HS-5 (cell line): ENCODE results near the gene CNTNAP2.

Experiments used
- DNase-seq: peaks from one replicate; pipeline ENCODE4 v3.0.0-alpha.2; 2012; ENCODE audit warnings: low read depth

Gene CNTNAP2

GRCh38 chr7:148107443-148108127 lies 1991.0 kb downstream of the CNTNAP2 start:
- DNase-seq = no peak

DNA sequence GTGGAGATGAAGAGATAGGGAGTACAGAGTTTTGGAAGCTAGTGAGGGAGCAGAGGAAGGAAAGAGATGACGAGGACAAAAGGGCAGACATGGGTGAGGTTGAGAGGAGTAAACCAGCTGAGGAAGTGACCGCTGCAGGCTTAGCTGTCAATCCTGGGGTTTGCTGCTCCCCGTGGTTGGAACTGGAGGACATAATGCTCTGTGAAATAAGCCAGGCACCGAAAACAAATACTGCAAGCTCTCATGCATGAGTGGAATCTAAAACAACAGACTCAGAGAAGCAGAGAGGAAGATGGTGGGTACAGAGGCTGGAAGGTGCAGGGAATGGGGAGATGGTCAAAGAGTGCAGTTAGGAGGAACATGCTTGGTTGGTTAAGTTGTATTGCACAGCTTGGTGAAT lies 1991.8 kb downstream of the CNTNAP2 start:
- no peak for DNase-seq

DNA sequence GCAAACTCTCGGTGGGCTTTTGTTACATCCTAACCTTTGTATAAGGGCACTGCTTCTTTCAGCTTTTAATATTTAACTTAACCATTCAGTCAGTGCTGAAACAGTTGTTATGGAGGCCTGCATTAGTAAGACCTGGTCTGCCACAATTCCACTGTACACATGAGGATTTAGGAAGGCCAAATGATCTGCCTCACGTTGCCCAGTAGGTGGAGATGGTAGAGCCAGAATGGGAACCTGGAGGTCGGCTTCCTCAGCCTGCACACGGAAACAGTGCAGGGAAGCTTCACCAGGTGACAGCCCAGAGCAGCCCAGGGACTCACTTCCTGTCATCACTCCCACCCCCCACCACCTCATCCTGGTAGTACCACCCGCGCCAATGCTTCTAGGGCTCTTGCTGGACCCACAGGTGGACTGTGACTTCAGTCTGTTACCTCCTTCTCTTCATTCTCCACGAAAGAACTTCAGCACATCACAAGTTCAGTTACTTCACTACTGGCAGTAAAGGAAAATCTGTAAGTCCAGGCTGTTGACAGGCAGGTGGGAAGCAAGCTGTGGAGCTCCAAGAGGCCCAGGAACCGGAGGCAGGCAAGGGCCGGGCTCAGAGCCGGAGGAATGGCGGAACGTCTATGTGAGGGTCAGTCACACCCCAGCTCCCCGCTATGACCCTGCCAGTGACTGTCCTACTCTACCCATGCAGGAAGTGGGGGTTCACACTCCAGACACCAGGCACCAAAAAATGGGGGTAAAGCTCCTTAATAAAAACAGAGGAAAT lies 1993.7 kb downstream of the CNTNAP2 start:
- DNase-seq = no peak

DNA sequence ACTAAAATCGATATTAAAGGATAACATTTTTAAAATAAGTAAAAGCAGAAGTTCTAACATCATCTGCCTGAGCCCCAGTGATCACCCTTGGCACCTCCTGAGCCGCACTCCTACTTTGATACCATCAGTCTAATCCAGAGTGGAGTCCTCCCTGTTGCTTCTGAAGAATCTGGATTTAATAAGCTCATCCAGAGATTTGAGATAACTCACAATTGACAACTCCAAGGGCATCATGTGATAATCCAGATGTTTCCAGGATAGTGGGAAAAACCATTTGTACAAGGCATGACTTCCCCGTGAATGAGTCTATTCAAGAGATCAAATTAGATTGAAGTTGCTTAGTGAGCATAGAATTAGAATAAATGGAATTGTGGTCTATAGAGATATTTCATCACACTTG lies 1998.2 kb downstream of the CNTNAP2 start:
- no peak for DNase-seq

DNA sequence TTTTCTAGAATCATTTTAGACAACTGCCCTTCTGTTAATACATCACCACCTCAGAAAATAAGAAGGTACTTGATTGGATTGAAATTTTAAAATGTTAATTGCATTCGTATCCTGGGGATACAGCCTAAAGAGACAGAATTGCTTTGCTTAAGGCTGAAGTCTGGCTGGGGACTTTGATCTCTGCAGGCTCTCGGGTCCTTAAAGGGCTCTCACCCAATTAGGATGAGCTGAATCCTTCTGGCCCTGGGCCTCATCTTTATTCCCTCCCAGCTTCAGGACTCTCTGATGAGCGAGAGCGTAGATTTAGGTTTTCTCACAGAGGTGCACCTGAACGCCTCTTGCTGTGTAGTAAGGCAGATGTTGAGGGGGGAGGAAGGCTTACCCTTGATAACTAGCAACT lies 1998.7 kb downstream of the CNTNAP2 start:
- no peak for DNase-seq

DNA sequence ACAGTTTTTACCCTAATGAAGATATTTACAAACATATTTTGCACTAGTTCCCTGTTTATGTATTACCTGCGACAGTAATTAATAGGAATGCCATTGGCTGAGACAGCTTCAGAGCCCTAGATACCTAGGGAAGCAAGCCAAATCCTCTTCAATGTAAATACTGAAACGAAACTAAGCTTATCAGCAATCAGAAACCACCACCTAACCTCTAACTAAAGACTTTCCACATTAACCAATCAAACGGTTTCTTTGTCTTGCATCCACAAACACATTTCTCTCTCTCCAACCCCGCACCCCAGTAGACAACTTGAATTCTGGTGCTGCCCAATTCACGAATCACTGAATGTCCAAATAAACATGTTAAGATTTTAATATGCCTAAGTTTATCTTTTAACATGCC lies 1999.6 kb downstream of the CNTNAP2 start:
- no peak for DNase-seq

DNA sequence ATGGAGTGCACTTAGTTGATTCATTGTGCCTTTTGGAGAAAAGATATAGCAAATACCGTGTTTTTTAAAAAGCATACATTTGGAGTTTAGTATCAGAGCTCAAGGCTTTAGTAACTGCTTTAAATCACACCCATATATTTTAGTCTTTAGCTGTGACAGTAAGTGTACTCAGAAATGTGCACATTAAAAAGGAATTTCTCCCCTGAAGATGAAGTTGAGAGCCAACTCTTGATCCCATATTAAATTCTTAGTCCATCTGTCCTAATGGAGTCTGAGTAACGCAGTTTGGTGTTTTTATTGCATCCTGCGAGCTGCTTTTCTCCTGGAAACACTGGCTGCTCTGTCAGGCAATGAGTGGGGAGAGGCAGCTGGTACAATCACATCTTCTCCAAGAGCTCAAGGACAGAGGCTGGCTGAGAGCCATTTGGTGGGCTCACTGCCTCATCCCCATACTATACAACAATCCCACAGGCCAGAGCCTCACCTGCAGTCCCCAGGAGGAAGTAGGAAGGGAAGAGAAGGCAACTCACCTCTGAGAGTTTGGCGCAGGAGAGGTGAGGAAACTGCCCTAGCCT lies 2000.3 kb downstream of the CNTNAP2 start:
- DNase-seq = no peak

DNA sequence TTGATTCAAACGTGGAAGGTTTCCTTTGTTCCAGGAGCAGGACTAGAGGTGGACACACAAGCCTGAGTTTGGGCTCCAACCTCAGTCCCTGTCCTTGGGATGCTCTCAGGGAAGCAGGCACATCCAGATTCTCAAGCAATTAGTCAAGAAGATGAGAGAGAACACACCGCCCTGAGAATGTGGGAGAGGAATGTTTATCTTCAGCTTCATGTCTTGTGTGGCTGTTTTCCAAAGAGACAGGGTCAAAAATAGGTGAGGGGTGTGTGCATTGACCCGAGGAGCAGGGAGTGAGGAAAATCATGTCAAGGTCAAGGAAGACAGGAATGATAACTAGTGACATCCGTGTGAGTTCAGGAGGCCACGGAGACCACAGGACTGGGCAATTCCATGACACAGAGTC lies 2001.8 kb downstream of the CNTNAP2 start:
- DNase-seq = no peak

- no peak for DNase-seq
Measured at GRCh38 chr7:148121401-148121800, 2004.8 kb downstream of the CNTNAP2 start.

DNA sequence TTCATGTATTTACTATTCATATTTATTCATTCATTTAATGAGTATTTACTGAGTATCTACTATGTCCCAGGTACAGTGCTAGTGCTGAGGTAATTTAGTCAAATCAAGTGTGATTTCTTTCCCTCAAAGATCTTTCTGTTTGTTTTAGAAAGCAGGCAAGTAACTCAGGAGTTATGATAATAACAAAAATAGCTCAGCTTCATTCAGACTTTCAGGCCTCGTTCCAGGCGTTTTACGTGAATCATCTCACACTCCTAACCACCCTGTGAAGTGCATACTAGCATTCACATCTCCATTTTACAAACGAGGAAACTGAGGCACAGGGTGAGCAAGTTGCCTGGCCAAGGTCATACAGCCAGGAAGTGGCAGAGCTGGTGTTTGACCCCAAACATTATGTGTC lies 2005.2 kb downstream of the CNTNAP2 start:
- no peak for DNase-seq

- no peak for DNase-seq
Measured at GRCh38 chr7:148124477-148124876, 2007.9 kb downstream of the CNTNAP2 start.

DNA sequence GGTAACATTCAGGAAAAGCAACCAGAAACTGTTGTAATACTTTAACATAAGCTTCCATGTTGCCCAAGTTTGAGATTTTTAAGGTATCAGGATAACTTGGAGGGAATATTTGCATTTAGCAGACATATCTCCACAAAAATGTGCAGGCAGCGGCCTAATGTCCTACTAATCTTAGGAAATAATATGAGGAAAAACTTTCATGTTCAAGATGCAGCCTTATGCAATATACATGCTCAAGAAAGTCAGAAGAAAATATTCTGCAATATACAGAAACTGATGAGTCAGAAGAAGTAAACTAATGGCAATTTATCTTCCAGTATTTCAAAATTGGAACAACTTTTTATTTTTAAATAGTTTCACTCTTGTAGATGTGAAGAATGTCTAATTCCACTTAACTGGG lies 2010.8 kb downstream of the CNTNAP2 start:
- no peak for DNase-seq

DNA sequence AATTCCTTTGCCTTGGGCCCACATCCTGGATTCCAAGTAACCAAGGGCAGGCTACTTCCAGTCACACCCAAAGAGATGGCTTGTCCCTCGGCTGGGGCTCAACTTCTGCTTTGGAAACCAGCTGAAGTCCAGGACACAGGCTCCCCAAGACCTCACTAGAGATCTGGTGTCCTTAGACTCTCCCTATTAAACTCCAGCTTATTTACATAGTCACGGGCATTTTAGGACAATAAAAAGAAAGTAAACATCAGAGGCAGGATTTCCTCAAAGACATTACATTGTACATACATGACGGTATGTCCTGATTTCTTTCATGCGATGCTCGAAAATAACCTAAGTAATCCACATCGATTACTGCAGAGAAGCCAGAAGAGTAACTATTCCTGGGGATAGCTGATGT lies 2012.4 kb downstream of the CNTNAP2 start:
- no peak for DNase-seq

DNA sequence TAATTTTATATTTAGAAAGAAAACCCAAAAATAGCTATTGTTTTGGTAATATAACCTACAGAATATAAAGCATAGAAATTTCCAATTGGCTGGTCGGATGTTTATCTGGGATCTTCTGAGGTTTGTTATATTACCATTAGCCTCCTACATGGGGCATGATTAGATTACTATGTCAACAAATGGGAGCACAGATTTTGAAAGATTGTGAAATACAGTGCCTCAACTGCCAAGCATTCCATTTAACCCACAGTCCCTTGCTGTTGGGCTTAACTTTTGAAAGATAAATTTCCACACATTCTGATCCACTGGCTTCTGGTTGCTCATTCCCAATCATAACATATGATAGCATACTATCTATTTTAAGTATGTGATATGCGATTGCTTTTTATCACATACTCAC lies 2018.5 kb downstream of the CNTNAP2 start:
- DNase-seq = no peak

GRCh38 chr7:148135997-148136396 lies 2019.4 kb downstream of the CNTNAP2 start:
- no peak for DNase-seq

GRCh38 chr7:148142660-148143248 lies 2026.2 kb downstream of the CNTNAP2 start:
- DNase-seq = no peak

- DNase-seq = no peak
Measured at GRCh38 chr7:148144827-148145226, 2028.2 kb downstream of the CNTNAP2 start.

DNA sequence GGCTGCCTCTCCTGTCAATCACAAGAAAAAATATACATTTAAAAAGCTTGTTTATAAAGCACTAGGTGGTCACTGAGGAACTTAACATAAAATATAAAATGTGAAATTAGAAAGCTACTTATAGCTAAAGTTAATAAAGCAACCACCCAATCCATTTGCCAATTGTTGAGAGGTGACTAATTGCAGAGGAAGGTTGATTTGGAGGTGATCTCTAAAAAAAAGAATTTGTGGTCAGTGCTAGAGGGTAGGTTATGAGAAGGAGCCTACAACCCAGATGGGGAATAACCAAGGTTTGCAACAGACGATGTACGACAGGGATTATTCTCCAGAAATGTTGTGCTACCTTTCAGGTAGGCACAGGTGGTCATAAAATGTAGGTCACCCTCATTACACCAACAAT lies 2029.7 kb downstream of the CNTNAP2 start:
- no peak for DNase-seq

DNA sequence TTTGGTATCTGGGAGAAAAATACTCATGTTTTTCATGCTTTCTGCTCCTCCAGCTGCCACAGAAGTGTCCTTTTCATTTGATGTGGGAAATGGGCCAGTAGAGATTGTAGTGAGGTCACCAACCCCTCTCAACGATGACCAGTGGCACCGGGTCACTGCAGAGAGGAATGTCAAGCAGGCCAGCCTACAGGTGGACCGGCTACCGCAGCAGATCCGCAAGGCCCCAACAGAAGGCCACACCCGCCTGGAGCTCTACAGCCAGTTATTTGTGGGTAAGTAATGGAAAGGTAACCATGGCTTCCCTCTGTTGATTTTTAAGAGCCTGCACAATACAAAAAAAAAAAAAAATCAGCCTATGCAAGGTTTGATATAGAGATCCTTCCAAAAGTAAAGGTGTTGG lies 2030.8 kb downstream of the CNTNAP2 start:
- no peak for DNase-seq

DNA sequence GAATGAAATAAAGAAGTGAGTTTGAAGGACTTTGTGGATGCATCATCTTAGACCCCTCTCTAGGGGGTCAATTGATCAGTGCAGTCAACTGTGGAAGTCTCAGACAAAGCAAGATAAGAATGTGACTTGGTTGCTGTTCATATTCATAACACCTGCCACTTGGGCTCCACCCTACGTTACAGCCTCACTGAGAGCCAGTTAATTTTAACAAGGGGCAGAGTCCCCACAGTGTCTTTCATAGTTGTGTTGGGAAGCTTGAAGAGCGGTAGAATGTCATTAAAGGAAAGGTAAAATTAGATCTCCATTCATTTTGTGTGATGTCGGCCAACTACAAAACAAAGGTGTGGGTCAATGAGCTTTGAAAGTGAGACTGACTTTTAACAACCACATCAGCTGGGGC lies 2031.9 kb downstream of the CNTNAP2 start:
- DNase-seq = no peak

GRCh38 chr7:148149730-148150129 lies 2033.1 kb downstream of the CNTNAP2 start:
- no peak for DNase-seq

- no peak for DNase-seq
Measured at GRCh38 chr7:148151778-148152177, 2035.2 kb downstream of the CNTNAP2 start.
